GM19351 (cell line): Measurements from ENCODE around the gene LSM14A.
"Not testable (repeated sequence)": the region's sequence is repeated elsewhere in the genome, so short reads cannot be mapped to it uniquely, and the experiment has no call there.

Experiments
- ATAC-seq: cut with Tn5 transposase; IDR thresholded peaks from one replicate; pipeline ENCODE4 v1.9.1; 2021; ENCODE audit warnings: mild to moderate bottlenecking, moderate library complexity; ENCODE audit not compliant: unreplicated experiment

Gene LSM14A

DNA sequence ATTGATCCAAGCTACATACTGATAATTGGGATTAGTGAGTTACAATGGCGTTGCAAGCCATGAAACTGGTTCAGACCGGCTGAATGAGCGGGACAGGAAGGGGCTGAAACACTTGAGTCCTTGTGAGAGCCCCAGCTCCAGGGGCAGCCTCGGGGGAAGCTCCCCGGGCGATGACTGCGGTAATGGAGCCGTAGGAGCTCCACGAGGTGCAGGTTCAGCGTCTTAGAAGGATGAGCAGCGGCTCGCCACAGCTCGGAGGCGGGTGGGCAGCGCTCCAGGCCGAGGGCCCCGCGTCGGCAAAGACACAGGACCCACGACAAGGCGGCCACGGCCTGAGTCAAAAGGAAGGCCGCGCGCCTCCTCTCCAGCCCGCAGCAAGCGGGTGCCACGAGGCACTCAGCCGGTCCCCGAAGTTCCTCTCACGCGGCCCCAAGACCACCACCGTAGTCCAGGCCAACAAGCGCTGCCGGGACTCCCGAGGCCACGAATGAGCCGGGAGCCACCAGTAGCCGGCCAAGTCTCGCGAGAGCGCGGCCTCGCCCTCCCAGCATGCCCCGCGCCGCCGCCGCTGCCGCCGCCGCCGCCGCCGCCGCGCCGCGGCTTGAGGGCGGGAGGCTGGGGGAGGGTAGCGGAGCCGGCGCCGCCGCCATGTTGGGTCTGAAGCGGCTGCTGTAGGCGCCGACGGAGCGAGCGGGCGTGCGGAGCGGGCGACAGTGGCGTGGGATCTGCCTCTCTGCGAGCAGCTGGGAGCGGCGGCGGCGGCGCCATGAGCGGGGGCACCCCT is at the start of gene LSM14A:
Gene LSM14A, plus strand, starts transcription at position 628 of the 784 bp plus-strand sequence. Its CDS starts 139 bp downstream, at position 767.
- ATAC-seq = peak; percentile 61

DNA sequence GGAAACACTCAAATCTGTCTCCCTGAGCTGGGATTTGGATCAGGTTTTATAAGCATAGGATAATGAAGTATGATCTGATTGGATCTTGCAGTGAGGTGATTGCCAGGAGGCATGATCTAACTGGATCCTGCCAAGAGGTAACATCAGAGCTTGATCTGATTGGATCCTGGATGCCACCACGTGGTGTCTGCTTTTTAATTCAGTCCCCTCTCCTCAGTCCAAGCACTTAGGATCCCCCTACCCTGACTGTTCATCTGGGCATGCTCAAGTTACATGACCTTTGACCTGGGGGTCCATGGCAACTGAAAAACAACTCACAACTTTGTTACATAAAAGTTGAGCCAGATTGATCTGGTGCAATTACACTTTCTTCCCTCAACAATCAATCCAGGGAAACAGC is 47.5 kb upstream of the LSM14A start:
- no peak for ATAC-seq

DNA sequence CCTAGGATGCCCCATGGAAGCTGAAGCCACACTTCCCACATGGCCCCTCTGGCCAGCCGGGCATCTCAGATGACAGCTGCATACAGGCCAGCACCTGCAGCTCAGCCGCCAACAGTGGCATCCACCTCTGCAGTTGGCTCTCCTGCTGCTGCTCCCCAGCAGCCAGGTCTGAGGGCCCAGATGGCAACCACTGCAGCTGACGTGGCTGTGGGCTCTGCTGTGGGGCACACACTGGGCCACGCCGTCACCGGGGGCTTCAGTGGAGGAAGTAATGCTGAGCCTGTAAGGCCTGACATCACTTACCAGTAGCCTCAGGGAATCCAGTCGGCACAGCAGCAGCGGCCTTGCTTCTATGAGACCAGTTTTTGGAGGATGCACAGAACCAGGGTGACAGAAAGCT is 45.3 kb upstream of the LSM14A start:
- no peak for ATAC-seq

- ATAC-seq = no peak
These were observed 44.6 kb upstream of the LSM14A start for GRCh38 chr19:34127684-34128189.

DNA sequence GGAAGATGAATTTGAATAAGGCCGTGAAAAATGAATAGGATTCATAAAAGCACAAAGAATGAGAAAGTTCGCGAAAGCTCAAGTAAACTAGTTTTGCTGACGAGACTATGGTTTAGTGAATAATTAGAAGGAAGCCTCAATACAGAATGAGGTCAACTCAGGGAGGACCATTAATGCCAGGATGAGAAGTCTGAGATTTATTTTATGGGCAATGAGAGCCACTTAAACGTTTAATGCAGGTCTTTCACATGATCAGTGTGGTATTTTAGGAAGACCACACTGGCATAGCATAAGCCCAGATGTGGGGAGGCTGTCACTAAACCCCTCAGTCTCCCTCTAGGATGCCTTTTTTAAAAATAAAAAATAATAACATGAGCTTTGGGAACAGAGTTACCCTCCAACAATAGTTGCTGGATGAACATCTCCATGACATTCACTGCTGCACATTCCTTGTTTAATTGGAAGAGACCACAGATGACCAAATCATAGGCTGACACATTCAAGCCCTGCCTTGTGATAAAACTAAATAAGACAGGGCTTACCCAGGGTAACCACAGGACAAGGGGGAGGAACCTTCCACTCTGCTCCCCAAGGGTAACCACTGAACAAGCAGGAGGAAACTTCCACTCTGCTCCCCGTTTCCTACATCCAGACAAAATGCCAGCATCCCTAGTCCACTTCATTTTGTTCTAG is 43.6 kb upstream of the LSM14A start:
- no peak for ATAC-seq

DNA sequence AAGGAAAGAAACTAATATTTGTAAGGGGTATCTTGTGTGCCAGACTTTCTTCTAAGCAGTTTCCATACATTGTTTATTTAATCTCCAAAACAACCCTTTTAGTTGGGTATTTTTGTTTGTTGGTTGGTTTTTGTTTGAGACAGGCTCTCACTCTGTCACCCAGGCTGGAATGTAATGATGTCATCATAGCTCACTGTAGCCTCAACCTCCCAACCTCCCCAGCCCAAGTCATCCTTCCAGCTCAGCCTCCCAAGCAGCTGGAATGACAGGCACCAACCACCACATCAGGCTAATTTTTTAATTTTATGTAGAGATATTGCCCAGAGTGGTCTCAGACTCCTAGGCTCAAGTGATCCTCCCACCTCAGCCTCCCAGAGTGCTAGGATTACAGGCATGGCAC is 41.2 kb upstream of the LSM14A start:
- no peak for ATAC-seq

DNA sequence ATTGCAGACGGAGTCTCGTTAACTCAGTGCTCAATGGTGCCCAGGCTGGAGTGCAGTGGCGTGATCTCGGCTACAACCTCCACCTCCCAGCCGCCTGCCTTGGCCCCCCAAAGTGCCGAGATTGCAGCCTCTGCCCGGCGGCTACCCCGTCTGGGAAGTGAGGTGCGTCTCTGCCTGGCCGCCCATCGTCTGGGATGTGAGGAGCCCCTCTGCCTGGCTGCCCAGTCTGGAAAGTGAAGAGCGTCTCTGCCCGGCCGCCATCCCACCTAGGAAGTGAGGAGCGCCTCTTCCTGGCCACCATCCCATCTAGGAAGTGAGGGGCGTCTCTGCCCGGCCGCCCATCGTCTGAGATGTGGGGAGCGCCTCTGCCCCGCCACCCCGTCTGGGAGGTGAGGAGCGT is 40.2 kb upstream of the LSM14A start:
- not testable (repeated sequence) for ATAC-seq

- ATAC-seq = not testable (repeated sequence)
These were observed 39.6 kb upstream of the LSM14A start for GRCh38 chr19:34132706-34133105.

DNA sequence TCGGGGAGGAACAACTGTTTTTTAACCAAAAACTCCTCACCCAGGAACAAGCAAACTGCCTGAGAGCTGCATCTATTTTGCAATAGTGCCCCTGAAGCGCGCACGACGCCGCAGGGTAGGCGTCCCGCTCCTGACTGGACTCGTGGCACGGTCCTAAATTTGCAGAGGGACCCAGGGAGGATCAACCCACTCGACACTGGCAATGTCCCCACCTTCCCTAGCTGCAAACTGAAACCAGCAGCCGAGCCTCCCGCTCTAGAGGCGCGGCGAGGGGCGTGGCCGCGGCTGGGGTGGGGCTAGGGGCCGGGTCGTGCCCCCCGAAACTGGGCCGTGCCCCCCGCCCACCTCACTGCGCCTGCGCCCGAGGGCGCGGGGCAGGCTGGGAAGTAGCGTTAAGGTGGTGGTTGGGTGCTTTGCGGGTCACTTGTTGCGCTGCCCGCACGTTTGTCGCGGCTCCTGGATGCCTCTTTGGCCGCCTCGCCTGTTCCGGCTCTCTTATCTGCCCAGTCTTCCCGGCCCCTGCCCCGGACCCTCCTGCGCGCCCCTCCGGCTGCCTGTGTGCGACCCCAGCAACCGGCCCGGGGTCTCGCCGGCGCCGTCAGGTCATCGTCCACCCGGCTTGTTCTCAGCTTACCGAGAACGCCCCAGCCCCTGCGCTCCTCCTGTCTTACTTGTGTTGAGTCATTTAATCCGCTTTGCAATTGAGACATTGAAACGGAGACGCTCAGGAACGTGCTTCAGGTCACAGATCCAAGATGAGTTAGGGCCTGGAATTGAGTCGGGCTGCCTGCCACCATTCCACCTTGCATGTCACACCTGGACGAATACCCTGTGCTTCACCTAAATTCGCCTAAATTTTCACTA is 37.9 kb upstream of the LSM14A start:
- peak; percentile 92 for ATAC-seq

- no peak for ATAC-seq
These were observed 37.1 kb upstream of the LSM14A start for GRCh38 chr19:34135054-34135800.

GRCh38 chr19:34135821-34136611 is 36.3 kb upstream of the LSM14A start:
- no peak for ATAC-seq

- no peak for ATAC-seq
These were observed 31.3 kb upstream of the LSM14A start for GRCh38 chr19:34141025-34141424.

DNA sequence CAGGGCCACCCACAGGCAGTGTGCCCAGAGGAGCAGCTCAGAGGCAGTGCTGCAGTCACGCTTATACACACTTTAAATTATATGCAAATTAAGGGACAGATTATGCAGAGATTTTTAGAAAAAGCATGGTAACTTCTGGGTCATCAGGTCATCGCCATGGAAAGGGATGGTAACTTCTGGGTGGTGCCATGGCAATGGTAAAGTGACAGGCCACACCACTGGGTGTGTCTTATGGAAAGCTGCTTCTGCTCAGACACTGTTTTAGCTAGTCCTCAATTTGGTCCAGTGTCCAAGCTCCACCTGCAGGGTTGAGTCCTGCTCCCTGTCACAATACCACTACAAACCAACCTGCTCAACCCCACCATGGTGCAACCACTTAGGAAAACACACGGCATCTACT is 29.9 kb upstream of the LSM14A start:
- ATAC-seq = no peak

- ATAC-seq = no peak
These were observed 26.5 kb upstream of the LSM14A start for GRCh38 chr19:34145741-34146202.

GRCh38 chr19:34148658-34149185 is 23.6 kb upstream of the LSM14A start:
- ATAC-seq = no peak

DNA sequence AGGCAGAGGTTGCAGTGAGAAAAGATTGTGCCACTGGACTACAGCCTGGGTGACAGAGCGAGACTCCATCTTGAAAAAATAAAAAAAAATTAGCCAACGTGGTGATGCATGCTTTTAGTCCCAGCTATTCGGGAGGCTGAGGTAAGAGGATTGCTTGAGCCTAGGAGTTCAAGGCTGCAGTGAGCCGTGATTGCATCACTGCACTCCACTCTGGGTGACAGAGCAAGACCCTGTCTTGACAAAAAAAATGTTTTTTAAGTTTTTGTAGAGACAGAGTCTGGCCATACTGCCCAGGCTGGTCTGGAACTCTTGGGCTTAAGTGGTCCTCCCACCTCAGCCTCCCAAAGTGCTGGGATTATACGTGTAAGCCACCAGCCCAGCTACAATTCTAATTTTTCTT is 22.4 kb upstream of the LSM14A start:
- no peak for ATAC-seq

DNA sequence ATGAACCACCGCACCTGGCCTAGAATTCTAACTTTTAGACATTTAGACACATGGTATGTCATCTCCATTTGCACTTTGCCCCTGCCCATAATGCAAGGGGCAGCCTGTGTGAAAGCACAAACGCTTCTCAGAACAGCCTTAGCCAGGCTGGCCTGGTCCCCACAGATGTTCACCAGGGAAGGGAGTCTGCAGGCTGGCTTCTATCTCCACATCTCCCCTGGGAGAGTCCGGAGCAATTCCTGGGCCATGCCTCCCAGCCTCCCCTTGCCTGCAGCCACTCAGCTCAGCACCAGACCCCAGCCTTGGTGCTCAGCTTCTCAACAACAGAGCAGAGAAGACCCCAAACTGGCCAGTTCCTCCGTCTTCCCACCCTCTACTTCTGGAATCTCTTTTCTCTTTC is 21.7 kb upstream of the LSM14A start:
- no peak for ATAC-seq

DNA sequence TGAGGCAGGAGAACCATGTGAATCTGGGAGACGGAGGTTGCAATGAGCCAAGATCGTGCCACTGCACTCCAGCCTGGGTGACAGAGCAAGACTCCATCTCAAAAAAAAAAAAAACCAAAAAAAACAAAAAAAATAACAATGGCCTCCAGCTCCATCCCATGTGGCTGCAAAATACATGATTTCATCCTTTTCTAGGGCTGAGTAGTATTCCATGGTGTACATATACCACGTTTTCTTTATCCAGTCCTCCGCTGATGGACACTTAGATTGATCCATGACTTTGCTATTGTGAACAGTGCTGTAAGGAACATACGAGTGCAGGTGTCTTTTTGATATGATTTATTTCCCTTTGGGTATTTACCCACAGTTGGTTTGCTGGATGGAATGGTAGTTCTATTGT is 20.9 kb upstream of the LSM14A start:
- no peak for ATAC-seq

DNA sequence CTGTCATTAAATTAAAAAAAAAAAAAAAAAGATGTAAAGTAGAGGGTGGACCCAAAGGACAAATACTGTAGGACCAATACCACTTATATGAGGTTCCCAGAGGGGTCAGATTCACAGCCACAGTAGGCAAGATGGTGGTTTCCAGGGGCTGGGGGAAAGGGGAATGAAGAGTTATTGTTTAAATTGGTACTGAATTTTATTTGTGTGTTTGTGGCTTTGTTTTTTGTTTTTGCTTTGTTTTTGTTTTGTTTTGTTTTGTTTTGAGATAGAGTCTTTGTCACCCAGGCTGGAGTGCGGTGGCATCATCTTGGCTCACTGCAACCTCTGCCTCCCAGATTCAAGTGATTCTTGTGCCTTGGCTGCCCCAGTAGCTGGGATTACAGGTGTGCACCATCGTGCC is 17.9 kb upstream of the LSM14A start:
- no peak for ATAC-seq
